ENCODE results near the gene HNF1B.
A peak's percentile ranks its signal among the peaks of the same experiment; 100 is the strongest.
"Not testable (repeated sequence)": the region's sequence is repeated elsewhere in the genome, so short reads cannot be mapped to it uniquely, and the experiment has no call there.

Gene HNF1B

DNA sequence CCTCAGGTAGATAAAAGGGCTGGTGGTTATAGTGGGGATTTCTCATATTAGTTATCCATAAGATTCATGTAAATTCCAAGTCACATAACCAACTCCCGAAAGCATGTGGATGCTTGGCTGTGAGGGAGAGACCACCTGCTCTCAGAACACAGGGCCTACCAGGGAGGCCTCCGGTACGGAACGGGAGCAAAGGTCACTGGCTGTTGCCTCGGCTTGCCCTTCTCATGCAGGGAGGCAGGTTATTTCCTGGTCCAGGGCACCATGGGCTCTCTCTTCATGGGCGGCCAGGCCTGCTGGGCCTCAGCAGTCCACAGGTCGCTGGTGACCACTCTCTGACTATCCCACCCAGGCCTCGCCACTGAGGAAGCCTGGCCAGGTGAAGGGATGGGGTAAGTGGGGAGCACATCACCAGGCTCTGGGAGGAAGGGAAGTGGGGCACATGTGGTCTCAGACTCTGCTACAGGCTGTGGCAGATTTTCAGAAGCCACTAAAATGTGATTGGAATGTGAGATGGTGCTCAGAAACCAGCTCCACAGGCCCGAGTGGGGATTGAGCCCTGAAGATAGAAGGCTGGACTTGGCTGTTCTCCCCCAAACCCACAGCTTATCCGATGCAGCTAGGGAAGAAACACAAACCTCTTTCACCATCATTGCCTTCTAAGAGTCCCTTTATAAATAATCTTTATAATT is 45.4 kb downstream of the HNF1B start:
- no peak for DNase-seq

DNA sequence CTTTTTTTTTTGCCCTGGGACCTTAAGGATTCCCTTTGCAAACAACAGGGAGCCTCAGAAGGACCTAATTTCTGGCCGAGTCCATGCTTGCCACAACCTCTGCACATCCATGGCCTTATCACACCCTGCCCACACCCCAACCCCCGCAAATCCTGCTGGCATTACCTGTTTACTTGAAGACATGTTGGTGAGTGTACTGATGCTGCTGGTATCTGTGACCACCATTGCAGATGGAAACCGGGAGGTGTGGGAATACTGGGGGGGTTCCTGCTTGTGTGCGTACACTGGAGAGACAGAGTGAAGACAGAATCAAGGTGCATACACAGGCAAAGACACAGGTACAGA is 46.0 kb downstream of the HNF1B start:
- DNase-seq = no peak

DNA sequence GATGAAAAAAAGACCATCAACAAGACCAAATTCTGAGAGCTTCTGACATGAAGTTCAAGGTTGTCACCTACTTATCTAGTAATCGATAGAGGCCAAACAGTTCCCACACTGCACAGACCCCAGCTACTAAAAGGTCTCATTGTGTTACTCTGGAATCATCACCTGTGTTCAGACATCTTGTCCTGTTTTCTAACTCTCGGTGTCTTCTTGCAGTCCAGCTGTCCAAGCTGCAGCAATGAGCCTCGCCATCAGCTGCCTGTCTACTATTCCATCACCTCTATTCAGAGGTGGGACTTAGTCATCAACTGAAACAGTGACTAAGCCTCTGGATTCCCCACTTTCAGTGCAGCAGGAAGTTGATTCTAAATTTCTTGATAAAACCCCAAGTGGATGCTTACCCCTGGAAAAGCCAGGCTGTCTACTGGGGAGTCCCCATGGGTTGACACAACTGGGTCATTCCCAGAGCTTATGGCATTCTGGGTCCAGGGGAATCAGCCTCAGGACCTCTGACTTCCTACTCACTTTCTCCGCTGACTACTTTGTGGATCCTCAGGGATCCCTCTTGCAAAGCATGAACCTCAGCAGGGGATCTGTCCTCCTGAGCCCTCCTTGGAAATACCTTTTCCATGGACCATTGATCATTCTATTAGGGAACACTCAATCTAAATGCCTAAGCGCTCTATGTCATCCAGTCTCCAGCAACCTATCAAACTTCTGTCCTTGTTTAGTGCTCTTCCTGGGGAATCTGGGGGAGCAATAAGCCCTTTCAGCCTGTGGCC is 46.5 kb downstream of the HNF1B start:
- peak; percentile 32 for DNase-seq

DNA sequence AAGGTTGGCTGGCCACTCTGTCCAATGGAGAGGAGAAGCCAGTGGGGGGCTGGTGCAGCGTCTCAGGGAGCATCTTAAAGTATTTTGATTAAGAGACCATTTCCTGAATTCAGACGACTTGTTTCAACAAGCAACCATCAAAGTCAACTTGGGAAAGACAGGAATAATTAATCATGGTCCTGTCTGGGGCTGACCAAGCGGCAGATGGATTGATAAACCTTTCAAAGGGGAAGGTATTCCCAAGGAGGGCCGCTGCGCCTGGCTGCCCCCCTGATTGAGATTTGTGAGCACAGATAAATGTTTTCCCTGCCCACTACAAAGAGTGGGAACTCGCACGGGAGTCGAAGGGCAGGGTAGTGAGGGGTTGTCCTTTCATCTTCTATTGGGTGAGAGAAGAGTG is 47.5 kb downstream of the HNF1B start:
- no peak for DNase-seq

DNA sequence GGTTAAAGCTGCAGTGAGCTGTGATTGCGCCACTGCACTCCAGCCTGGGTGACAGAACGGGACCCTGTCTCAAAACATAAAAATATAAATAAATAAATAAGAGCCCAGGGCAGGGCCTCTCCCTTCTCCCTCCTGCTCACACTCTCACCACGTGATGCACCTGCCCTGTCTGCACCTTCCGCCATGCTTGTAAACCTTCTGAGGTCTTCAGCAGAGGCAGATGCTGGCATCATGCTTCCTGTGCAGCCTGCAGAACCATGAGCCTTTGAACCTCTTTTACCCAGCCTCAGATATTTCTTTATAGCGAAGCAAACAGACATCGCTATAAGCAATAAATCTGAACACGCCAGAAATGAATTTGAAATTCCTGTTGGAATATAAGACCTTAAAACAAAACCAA is 48.5 kb downstream of the HNF1B start:
- no peak for DNase-seq

DNA sequence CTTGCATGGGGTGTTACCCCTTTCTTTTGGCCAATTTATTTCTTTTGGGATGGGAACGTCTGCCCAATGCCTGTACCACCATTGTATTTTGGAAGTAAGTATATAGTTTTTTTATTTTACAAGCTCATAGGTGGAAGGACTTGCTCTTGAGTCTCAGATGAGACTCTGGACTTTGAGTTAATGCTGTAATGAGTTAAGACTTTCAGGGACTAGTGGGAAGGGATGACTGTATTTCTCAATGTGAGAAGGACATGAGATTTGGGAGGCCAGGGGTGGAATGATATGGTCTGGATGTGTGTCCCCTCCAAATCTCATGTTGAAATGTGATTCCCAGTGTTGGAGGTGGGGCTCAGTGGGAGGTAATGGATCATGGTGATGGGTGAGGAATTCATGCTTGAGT is 49.1 kb downstream of the HNF1B start:
- no peak for DNase-seq

DNA sequence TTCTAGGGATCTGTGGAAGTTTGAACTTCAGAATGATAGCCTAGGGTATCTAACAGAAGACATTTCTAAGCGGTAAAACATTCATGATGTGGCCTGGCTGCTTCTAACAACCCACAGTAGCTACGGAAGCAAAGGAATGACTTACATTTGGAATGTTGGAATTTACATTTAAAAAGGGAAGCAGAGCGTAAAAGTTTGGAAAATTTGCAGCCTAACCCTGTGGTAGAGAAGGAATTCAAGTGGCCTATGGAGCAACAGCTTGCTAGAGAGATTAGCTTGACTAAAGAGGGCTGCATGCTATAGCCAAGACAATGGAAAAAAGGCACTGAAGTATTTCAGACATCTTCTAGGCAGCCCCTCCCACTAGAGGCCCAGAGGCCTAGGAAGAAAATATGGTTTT is 50.1 kb downstream of the HNF1B start:
- DNase-seq = no peak

DNA sequence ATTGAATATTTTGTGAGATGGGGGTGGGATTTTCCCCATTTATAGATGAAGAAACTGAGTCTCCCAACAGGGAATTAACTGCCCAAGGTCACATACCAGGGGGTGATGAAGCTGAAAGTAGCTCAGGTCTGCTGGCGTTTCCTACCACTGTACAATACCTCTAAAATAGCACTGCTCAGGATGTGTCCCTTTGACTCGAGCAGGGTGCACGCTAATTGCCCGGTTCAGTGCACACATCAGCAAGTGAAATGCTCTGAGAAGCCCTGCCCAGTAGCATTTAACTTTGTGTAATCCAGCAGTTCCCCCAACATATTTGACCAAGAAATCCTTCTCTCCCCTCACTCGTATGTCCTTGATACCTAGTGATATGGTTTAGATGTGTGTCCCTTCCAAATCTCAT is 51.5 kb downstream of the HNF1B start:
- DNase-seq = no peak

DNA sequence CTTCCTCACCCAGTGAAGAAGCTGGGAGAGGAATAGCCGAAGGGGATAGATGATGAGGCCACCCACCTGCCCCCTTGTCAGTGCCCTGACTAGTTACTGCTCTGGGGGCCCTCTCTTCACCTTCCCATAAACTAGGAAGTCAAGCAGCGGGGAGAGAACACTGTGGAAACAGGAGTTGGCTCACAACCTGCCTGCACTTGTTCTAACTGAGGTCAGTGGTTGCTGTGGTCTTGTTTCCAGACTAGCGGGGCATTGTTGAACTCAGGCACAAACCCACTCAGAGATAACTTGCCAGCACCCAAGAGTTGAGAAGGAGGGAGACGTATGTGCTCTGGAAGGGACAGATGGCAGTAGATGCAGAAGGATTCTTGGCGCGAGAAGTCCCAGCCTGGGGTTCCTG is 53.1 kb downstream of the HNF1B start:
- no peak for DNase-seq

DNA sequence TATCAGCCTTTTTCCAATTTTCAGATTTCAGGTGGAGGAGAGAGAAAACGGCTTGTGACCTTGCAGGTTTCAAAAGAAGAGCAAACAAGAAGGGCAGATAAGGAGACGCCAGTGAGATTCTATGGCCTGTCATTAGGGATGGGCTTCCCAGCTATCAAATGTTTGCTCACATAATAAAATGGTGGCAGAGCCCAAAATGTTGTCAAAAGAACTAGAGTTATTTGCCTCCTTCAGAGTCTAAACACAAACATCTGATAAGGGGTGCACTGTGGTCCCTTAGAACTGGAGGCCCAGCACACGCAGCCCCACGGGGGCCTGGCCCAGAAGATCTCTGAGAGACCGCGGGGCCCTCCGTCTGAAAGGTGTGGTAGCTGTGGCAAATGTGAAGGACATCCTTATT is 55.5 kb downstream of the HNF1B start:
- DNase-seq = no peak

DNA sequence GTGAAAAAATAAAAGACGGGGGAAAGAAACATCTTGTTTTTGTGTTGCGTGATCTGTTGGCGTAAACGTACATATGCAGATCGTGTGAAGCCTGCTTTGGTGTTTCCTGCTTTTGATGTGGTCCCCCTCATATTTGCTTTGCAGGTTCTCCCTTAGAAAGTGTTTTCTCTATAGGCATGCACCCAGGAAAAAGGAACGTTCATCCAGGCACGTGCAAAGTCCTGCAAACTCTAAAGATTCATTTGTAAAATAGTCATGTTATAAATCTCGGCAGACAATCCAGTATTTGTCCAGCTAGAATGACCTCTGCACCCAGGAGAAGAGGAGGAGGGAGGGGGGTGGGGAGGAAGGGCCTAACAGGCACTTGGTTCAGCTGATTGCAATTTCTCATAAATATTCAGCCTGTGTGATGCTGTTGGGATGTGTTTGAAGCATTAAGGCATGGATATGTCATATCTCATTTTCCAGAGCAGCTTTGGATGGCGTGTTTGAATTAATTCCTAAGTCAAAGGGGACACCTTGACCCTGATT is 61.3 kb downstream of the HNF1B start:
- DNase-seq = no peak

DNA sequence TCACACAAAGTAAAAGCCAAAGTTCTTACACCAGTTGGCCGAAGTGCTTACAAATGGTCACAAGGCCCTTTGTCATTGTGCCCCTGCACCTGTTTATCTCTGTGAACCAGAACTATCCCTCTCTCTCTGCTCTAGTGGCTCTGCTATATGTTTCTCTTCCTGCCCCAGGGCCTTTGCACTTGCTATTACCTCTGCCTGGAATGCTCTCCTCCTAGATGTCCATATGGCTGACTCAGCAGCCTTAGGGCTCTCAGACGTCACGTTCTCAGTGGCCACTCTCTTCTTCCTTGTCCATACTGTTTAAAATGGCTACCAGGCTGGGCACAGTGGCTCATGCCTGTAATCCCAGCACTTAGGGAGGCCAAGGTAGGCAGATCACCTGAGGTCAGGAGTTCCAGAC is 62.9 kb downstream of the HNF1B start:
- DNase-seq = no peak

DNA sequence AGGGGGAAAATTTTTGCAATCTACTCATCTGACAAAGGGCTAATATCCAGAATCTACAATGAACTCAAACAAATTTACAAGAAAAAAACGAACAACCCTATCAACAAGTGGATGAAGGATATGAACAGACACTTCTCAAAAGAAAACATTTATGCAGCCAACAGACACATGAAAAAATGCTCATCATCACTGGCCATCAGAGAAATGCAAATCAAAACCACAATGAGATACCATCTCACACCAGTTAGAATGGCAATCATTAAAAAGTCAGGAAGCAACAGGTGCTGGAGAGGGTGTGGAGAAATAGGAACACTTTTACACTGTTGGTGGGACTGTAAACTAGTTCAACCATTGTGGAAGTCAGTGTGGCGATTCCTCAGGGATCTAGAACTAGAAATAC is 64.9 kb downstream of the HNF1B start:
- DNase-seq = not testable (repeated sequence)

DNA sequence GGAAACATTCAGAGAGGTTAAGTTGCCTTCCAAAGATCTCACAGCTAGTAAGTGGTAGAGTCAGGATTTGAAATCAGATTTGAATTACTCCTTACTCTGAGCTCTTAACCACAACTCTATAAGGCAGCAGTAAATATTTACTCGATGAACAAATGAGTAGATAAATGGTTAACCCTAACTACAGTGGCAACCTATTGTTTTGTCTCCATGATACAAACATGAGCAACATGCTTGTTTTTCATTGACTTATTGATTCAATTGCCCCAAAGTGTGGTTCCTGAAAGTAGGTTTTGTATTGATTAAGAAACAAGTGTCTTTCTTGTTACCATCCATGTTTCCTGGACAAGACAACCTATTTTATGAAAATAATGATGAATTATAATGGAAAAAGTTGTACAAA is 66.8 kb downstream of the HNF1B start:
- DNase-seq = no peak

DNA sequence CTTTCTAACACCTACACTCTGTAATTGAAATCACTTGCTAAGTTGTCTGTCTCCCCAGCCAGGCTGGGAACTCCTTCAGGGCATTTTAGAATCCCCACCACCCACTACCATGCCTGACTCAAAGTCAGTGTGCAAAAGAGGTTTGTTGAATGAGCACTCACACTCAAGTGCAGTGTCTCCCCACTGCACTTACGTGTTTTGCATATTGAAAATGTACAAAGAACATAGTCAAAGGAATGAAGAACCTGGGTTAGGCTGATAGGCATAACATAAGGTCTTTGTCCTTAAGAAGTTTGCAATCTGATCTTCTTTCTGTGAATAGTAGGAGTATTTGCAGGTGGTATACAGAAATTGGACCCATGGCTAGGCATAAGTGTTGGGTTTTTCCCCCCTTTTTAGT is 67.8 kb downstream of the HNF1B start:
- no peak for DNase-seq

DNA sequence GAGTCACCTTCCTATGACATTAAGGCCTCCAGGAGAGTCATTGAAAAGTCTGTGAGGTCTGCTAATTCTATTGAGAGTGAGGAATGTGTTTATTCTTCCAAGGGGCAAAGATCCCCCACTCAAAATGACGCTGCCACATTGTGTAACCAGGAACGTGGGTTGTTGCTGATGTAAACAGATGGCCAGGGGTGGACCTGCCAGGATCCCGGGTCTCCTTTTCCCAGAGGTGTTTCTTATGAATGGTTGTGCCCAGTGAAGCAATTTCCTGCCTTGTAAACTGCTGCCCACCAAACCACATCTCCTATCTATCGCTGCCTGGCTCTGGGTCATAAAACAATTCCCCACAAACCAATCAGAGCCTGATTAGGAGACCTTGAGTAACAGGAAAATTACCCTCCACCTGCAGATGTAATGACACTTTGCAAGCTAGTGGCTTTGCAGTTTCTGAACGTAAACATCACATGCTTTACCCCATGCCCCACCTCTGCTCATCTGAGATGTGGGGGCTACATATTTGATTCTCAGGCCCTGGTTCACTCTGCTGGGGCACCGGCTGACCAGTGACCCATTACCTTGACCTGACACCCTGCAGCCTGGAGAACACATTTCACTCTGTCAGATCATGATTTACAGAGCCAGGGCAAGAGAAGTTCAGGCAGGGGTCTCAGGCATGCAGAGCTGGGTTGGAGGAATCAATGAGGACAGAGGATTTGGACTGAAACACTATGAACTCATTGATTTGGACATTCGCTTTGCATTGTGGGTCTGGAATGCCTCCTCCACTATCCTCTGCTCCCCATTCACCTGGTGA is 68.5 kb downstream of the HNF1B start:
- no peak for DNase-seq

DNA sequence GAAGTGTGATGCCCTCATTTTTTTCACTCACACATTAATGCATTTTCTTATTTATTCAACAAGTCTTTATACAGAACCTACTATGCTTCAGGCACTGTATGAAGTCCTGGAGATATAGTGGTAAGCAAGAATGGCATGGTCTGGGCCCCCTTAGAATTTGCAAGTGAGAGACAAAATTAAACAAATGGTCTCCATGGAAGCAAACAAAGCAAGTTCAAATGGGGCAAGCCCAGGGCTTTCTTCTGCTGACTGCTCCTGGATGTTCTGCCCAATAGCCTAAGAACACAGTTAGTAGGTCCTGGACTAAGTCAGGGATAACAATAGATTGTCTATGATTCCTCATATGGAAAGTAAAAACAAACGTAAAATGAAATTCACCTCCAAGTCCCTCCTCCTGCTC is 70.3 kb downstream of the HNF1B start:
- no peak for DNase-seq

DNA sequence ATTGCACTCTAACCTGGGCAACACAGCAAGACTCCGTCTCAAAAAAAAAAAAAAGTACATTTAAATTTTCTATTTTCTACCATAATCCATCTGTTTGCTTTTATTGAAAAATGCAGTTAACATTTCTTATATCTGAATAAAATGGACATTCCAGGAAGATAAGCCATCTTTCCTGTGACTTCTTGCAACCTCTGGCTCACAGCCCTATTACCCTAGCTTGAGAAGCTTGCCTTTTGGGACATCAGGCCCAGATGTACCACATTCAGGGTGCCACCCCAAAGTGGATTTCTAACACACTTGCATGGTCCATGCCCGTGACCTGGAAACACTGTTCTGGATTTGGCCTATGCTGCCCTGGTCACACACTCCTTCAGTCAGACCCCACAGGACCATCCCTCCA is 71.5 kb downstream of the HNF1B start:
- no peak for DNase-seq

DNA sequence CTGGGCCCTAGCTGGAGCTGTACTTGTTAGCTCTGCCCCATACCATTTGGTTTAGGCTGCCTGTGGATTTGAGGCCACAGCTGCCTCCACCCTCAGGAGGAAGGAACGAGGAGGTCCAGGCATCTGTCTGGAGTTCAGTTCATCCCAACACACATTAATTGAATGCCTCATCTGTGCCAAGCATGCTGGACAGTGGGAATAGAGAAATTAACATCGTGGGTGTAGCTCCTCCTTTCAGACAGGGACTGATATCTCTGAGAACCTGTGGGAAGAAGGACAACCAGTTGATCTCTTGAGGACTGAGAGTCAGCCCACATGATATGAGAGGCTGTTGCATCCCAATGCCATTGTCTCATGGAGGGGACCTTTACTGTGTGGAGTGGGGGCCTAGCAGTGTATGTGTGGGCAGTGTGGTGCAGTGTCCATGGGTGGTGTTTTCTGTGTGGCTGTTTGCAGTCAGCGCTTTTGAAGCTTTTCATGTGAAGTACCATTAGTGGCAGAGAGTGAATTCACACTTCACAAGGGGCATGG is 72.2 kb downstream of the HNF1B start:
- no peak for DNase-seq

DNA sequence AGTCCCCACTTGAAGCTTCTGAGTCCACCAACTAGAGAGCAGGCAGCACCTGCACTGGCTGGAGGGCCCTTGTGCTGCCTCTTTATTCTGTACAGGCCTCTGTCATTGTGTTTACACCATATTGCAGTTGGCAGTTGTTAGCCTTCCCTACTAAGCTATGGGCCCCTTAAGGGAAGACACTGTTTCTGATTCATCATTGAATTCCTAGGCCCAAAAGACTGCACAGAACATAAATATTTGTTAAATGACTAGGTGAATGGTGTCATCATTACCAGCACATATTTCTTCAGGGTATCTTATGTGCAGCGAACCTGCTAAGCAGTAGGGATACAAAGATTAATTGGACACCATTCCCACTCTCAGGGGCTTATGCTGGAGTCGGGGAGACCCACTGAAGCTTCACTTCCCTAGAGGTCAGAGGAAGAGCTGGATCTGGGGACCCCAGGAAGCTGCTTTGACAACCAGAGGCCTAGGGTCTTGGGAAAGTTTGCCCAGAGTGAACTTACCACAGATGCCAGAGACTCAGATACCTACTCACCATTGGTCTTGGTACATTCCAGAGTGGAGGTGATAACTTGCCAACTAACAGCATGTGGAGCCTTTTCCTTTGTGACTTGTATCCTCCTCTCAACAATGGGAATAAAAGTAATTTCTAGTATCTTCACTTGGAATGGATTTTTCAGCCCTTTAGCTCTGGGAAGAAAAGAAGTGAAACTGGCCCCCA is 72.9 kb downstream of the HNF1B start:
- no peak for DNase-seq

DNA sequence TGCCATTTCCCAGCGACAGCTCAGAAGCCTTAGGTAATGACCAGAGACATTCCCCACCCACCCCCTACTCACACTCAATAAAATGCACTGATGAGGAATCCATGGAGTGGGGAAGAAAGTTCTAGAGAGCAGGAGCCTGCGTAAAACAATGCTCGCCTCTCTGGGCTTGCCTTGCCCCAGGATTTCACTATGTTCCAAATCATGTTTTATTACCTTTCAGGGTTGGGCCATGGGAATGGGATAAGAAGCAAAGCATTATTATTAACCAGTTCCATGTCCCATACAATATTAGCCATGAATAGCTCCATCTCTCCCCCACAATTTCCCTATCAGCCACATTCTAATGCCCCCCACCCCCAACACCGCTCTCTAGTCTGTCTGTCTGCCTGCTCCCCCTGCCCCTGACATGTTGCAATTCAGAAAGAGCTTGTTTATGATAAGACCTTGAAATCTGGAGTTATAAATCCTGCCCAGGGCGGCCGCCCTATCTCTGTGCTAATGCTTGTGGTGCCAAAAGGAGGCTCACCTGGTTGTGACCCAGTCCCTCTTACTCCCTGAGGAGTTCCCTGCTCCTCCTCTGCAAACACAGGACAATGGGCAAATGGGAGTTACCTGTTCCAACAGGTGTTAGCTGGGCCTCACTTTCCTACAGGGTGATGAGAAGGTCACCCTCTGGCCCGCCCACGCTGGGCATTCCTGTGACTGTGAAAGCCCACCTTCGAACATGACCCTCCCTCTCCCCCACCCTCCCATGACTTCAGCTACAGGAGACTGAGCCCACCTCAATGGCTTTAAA is 73.6 kb downstream of the HNF1B start:
- DNase-seq = no peak

DNA sequence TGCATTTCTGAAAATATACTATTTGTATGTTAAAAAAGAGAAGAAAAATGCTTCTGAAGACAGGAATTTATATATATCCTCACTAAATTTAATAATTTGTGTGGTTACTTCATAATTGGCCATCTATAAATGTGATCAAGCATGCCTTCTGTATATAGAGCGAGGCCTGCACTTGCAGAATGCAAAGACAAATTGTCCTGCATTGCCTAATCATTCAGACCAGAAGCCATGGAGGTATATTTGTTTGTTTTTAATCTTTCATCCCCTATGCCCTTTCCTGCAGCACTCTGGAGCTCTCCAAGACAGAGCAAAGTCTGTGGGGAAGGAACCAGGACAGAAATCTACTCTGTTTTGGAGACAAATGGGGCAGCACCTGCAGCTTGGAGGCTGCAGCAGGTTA is 77.8 kb downstream of the HNF1B start:
- no peak for DNase-seq

Measured in activated CD4-positive, alpha-beta T cell treated with anti-CD3 and anti-CD28 coated beads for 48 hours (primary cell).